B cell (primary cell): Measurements from ENCODE around the gene NKAIN2. TPM values are rescaled to one million over a fixed set of nuclear protein-coding genes. Genes with fewer than 3 reads are reported as not detected.
"Not testable (repeated sequence)": the region's sequence is repeated elsewhere in the genome, so short reads cannot be mapped to it uniquely, and the experiment has no call there.

Experiments used
- ATAC-seq: fragments of 200-7000 bp; cut with Tn5 transposase; one replicate; pipeline ENCODE4 v1.10.0; 2021; ENCODE audit warnings: low read depth, mild to moderate bottlenecking, moderate number of reproducible peaks, moderate library complexity
- CTCF ChIA-PET: fragments of 350-600 bp; sonication (Branson Sonifier 250); formaldehyde crosslinking; loops from one replicate; lab custom pipeline; 2021; ENCODE audit warnings: antibody characterized with exemption, inconsistent platforms; lab: Charles Lee
- POLR2A ChIA-PET: fragments of 350-600 bp; sonication (Branson Sonifier 250); formaldehyde crosslinking; loops from one replicate; lab custom pipeline; 2021; ENCODE audit warnings: antibody characterized with exemption; lab: Charles Lee
- DNase-seq: peaks from one replicate; pipeline ENCODE4 v3.0.0; 2013
- H2AFZ ChIP-seq: 2 replicates; pipeline ENCODE4 v1.6.1; 2012; ENCODE audit warnings: mild to moderate bottlenecking, low read depth, low read length; ENCODE audit not compliant: insufficient read depth, poor library complexity, severe bottlenecking
- H3K27ac ChIP-seq, 2 donors: 1 replicate in 1 of 2; 2 replicates in 1 of 2; pipeline ENCODE4 v1.5.1; 2012 to 2013; ENCODE audit warnings: low read length in 2 of 2, mild to moderate bottlenecking in 2 of 2, moderate library complexity in 1 of 2
- H3K27me3 ChIP-seq, 4 experiments: fragments of 200-600 bp in 1 of 4; sonication (generic) in 1 of 4; replicated peaks in 1 of 4; 1 replicate in 2 of 4; 2 replicates in 2 of 4; pipeline versions ENCODE4 v1.6.1 to v1.7.0; 2013 to 2016; ENCODE audit warnings: low read length in 3 of 4, mild to moderate bottlenecking in 2 of 4, mixed read lengths in 1 of 4, moderate library complexity in 1 of 4; ENCODE audit not compliant: insufficient read depth in 4 of 4, control insufficient read depth in 3 of 4; ENCODE audit errors: control extremely low read depth in 1 of 4
- H3K36me3 ChIP-seq, 2 experiments: replicated peaks in 1 of 2; 1 replicate in 1 of 2; 2 replicates in 1 of 2; pipeline versions ENCODE4 v1.6.1 to v1.7.1; 2013; ENCODE audit warnings: low read length in 1 of 2; ENCODE audit not compliant: insufficient read depth in 2 of 2, control insufficient read depth in 1 of 2; ENCODE audit errors: control extremely low read depth in 1 of 2, extremely low read depth in 1 of 2
- H3K4me1 ChIP-seq, 2 donors: fragments of 200-600 bp in 1 of 2; sonication (generic) in 1 of 2; 1 replicate in 1 of 2; 2 replicates in 1 of 2; pipeline versions ENCODE4 v1.5.1 to v1.6.1; 2013 to 2017; ENCODE audit warnings: low read length in 2 of 2; ENCODE audit not compliant: control insufficient read depth in 2 of 2, insufficient read depth in 2 of 2
- H3K4me2 ChIP-seq: replicated peaks from 2 replicates; pipeline ENCODE3; 2012; ENCODE audit warnings: mild to moderate bottlenecking, low read depth, low read length; ENCODE audit not compliant: poor library complexity, severe bottlenecking
- H3K4me3 ChIP-seq, 5 experiments: fragments of 200-600 bp in 1 of 5; sonication (generic) in 1 of 5; 1 replicate in 3 of 5; 2 replicates in 2 of 5; pipeline versions ENCODE4 v1.5.1 to v1.7.0; 2011 to 2016; ENCODE audit warnings: low read length in 4 of 5, mild to moderate bottlenecking in 4 of 5, low read depth in 2 of 5, control low read depth in 1 of 5, moderate library complexity in 1 of 5; ENCODE audit not compliant: insufficient read depth in 1 of 5; ENCODE audit errors: control extremely low read depth in 1 of 5, extremely low read depth in 1 of 5
- H3K79me2 ChIP-seq: fragments of 200-600 bp; sonication (generic); one replicate; pipeline ENCODE4 v1.6.0; 2016; ENCODE audit warnings: low read length; ENCODE audit not compliant: control insufficient read depth, insufficient read depth
- H3K9ac ChIP-seq: fragments of 200-600 bp; sonication (generic); 2 replicates; pipeline ENCODE4 v1.6.1; 2017; ENCODE audit warnings: mild to moderate bottlenecking, low read length, moderate library complexity
- H3K9me3 ChIP-seq, 3 donors: one replicate each; pipeline versions ENCODE4 v1.6.1 to v1.7.1; 2013; ENCODE audit warnings: low read length in 2 of 3; ENCODE audit not compliant: control insufficient read depth in 2 of 3, insufficient read depth in 1 of 3; ENCODE audit errors: control extremely low read depth in 1 of 3
- H4K20me1 ChIP-seq: 2 replicates; pipeline ENCODE4 v1.6.0; 2012; ENCODE audit warnings: mild to moderate bottlenecking, low read length; ENCODE audit not compliant: insufficient read depth, control insufficient read depth, poor library complexity, severe bottlenecking
- H3K27ac Mint-ChIP-seq: one replicate; pipeline ENCODE4 v1.8.0; 2021; ENCODE audit warnings: mixed read lengths
- H3K27me3 Mint-ChIP-seq: one replicate; pipeline ENCODE4 v1.8.0; 2021; ENCODE audit warnings: mixed read lengths
- H3K4me1 Mint-ChIP-seq: one replicate; pipeline ENCODE4 v1.8.0; 2021; ENCODE audit warnings: mixed read lengths
- H3K4me3 Mint-ChIP-seq: one replicate; pipeline ENCODE4 v1.8.0; 2021; ENCODE audit warnings: mixed read lengths
- H3K9me3 Mint-ChIP-seq: one replicate; pipeline ENCODE4 v1.8.0; 2022; ENCODE audit warnings: mixed read lengths; ENCODE audit not compliant: insufficient read depth
- EZH2 ChIP-seq: IDR thresholded peaks from 2 replicates; pipeline ENCODE4 v1.6.1; 2012; ENCODE audit warnings: borderline replicate concordance, low read depth, mild to moderate bottlenecking, moderate library complexity, low read length; ENCODE audit not compliant: insufficient read depth, poor library complexity, severe bottlenecking
- WGBS: methylation state at CpG from one replicate; pipeline ENCODE4 v1.1.5; 2013; ENCODE audit warnings: missing lambda C conversion rate; ENCODE audit not compliant: insufficient coverage; 5-methylcytosine and 5-hydroxymethylcytosine counted together
- intact Hi-C: fragments of 100-400 bp; cut with micrococcal nuclease; formaldehyde crosslinking; loops from one replicate; pipeline ENCODE4 v1.10.0; 2022
- polyA plus RNA-seq: library from polyadenylated mRNA; depleted of rRNA; stranded (reverse); fragments of >200 nt; gene quantifications from 2 replicates; pipeline ENCODE4 v1.2.3, GENCODE V29; 2012
- total RNA-seq, 2 donors: library from RNA; stranded (reverse); fragments of 120-200 nt in 1 of 2; gene quantifications; 1 replicate in 1 of 2; 2 replicates in 1 of 2; pipeline versions ENCODE4 v1.2.3 to v1.2.4, GENCODE V29; 2013 to 2022
- TF ChIP-seq, protein P1 (sequence below): fragments of 200-600 bp; IDR thresholded peaks from one replicate; pipeline ENCODE4 v1.8.0; 2022; ENCODE audit warnings: antibody characterized with exemption, mild to moderate bottlenecking

Gene NKAIN2
- total and polyA plus RNA-seq, 2 donors (not counting 1 experiment from before 2014, with no cell fraction given) = not detected

DNA sequence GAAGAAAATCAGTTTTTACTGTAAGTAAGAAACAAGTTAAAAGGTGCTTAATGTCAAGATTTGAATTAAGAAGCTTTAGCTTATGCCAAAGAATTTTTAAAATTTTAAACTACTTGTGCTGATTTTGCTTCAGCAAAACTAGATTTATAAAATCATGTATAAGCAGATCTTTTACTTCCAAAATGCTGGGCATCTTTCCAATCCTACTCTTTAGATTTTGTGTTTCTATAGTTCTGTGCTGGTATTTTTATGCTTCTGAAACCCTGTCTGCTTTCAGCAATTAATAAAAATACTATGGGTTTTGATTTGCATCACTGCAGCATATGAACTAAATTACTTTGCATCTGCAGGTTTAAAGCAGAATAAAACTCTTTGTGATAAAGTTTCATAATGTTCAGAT is 920.0 kb downstream of the NKAIN2 start:
- intact Hi-C loops = no loop called here
- ATAC-seq (no peak), DNase-seq (no peak)
- Histone ChIP-seq H3K4me2 (no peak overlapping the region), H3K4me3 (no peak overlapping the region), H3K4me1 (no peaks in the 10 kb centered on the region), H3K9ac (no peak overlapping the region), H3K27ac (no peak overlapping the region), H4K20me1 (no peaks in the 10 kb centered on the region), H3K27me3 (no peaks in the 10 kb centered on the region), H3K9me3 (peaks cover 0 to 3% (median 0%) of the 10 kb centered on the region in 3 donors), H2AFZ (no peak overlapping the region), H3K36me3 (no peaks in the 10 kb centered on the region), H3K79me2 (no peaks in the 10 kb centered on the region)
- H3K27me3 Mint-ChIP-seq = no peaks in the 10 kb centered on the region
- peaks cover 5% of the 10 kb centered on the region for H3K9me3 Mint-ChIP-seq
- CTCF ChIA-PET = no interaction called here
- no peak overlapping the region for H3K27ac Mint-ChIP-seq
- POLR2A ChIA-PET = no interaction called here
- H3K4me1 Mint-ChIP-seq = no peaks in the 10 kb centered on the region
- TF ChIP-seq, protein P1, sequence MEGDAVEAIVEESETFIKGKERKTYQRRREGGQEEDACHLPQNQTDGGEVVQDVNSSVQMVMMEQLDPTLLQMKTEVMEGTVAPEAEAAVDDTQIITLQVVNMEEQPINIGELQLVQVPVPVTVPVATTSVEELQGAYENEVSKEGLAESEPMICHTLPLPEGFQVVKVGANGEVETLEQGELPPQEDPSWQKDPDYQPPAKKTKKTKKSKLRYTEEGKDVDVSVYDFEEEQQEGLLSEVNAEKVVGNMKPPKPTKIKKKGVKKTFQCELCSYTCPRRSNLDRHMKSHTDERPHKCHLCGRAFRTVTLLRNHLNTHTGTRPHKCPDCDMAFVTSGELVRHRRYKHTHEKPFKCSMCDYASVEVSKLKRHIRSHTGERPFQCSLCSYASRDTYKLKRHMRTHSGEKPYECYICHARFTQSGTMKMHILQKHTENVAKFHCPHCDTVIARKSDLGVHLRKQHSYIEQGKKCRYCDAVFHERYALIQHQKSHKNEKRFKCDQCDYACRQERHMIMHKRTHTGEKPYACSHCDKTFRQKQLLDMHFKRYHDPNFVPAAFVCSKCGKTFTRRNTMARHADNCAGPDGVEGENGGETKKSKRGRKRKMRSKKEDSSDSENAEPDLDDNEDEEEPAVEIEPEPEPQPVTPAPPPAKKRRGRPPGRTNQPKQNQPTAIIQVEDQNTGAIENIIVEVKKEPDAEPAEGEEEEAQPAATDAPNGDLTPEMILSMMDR = no peak
- TF ChIP-seq EZH2 = no peak
- no peak overlapping the region for H3K4me3 Mint-ChIP-seq

DNA sequence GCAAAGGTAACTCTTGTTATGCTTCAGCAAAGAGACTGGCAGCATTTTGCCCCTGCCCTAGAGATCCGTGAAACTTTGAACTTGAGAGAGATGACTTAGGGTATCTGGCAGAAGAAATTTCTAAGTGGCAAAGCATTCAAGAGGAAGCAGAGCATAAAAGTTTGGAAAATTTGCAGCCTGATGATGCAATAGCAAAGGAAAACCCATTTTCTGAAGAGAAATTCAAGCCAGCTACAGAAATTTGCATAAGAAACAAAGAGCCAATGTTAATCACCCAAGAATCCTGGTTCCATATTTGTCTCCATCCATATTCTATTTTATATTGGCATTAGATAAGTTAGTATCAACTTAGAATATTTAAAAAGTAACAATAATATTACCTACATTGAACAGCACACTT is 934.1 kb downstream of the NKAIN2 start:
- POLR2A ChIA-PET, H3K27me3 ChIP-seq: not testable (repeated sequence)

More for the DNA sequence above, 934.1 kb downstream of the NKAIN2 start:
- ATAC-seq, H3K4me1 Mint-ChIP-seq, H3K9me3 Mint-ChIP-seq, H3K9me3 ChIP-seq, H3K4me2 ChIP-seq, H3K27me3 Mint-ChIP-seq, H3K79me2 ChIP-seq, H3K4me3 Mint-ChIP-seq, H4K20me1 ChIP-seq, H3K4me3 ChIP-seq, CTCF ChIA-PET, H2AFZ ChIP-seq, H3K9ac ChIP-seq, H3K27ac Mint-ChIP-seq, H3K36me3 ChIP-seq, DNase-seq, H3K4me1 ChIP-seq, H3K27ac ChIP-seq, intact Hi-C loops: not testable (repeated sequence)
- WGBS = 100% methylated on average over 1 of the region's 1 CpG
